ENCODE data around the gene DNAJC18. TPM values are rescaled to one million over a fixed set of nuclear protein-coding genes. Genes with fewer than 3 reads are reported as not detected.

Gene DNAJC18
- polyA plus RNA-seq, 1 donor from 2014 or later, result 5.1 TPM

DNA sequence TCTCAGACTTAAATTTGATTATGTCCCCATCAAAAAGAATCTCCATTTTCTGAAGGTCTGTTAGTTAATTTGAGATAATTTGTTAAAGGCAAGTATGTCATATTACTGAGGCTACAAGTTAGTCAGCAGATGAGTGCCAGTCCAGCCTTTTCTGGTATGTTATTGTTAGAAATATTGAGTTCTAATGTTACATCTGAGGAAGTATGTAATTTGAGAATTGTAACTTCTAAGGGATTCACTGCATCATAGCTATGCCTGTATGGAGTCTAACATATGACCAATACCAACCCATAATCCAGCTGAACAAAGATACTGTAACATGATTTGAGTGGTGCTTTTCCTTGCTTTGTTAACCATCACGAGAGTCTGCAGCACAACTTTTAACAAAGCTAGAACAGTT is 70.1 kb downstream of the DNAJC18 start:
- Mint-ChIP-seq H3K27me3 (no peaks in the 10 kb centered on the region), H3K27ac (no peak overlapping the region), H3K36me3 (peaks cover 6% of the 10 kb centered on the region), H3K9me3 (no peaks in the 10 kb centered on the region), H3K4me1 (peaks cover 0 to 3% (median 1%) of the 10 kb centered on the region in 3 donors), H3K4me3 (no peak overlapping the region)

DNA sequence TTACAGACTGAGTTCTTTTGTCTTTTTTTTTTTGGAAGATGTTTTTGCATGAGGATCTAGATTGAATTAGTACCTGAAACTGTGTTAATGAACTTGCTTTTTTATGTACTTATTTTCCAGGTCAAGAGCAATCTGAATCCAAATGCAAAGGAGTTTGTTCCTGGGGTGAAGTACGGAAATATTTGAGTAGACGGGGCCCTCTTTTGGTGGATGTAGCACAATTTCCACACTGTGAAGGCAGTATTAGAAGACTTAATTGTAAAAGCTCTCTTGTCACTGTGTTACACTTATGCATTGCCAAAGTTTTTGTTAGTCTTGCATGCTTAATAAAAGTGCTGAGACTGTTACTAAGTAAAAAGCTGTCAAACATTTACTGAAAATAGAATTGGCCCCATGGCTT is 70.7 kb downstream of the DNAJC18 start:
- Mint-ChIP-seq H3K4me1 (peaks cover 0 to 6% (median 1%) of the 10 kb centered on the region in 3 donors), H3K27ac (peak overlapping the region in 1 of 3 donors; percentile 55), H3K27me3 (no peaks in the 10 kb centered on the region), H3K4me3 (no peak overlapping the region), H3K9me3 (no peaks in the 10 kb centered on the region), H3K36me3 (peaks cover 6% of the 10 kb centered on the region)

DNA sequence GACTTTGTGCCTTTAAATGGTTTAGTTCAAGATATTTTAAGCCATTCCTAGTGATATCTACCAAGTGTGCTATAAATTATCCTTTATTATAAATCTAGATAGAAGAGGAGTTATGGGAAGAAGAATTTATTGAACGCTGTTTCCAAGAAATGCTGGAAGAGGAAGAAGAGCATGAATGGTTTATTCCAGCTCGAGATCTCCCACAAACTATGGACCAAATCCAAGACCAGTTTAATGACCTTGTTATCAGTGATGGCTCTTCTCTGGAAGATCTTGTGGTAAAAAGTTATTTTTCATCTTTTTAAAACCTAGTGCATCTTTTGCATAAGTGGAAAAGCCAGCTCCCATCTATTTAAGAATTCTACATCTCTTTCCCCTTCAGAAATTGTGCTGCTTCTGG is 74.9 kb downstream of the DNAJC18 start:
- Mint-ChIP-seq H3K36me3 (peaks cover 2% of the 10 kb centered on the region), H3K27me3 (no peaks in the 10 kb centered on the region), H3K27ac (peak overlapping the region in 1 of 3 donors; percentile 41), H3K4me1 (peaks cover 4 to 7% (median 4%) of the 10 kb centered on the region in 3 donors), H3K4me3 (no peak overlapping the region), H3K9me3 (no peaks in the 10 kb centered on the region)

DNA sequence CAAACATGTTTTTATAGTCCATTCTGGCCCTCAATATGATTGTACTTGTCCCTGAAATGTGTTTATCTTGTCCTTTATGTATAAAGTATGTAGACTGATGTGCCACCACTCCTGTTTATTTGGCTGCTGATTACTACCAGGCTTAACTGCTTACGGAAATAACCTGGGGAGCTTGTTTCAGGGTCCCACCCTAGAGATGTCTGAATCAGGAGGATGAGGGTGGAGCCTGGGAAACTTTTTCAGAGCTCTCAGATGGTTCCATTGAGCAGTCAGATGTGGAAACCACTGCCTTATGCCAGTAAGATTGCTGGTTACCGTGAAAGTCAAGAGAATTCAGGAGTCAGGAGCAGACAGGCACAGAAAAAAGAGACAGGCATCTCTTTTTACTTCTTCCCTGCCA is 75.4 kb downstream of the DNAJC18 start:
- Mint-ChIP-seq H3K4me3 (no peak overlapping the region), H3K4me1 (peaks cover 4 to 7% (median 4%) of the 10 kb centered on the region in 3 donors), H3K27me3 (no peaks in the 10 kb centered on the region), H3K27ac (peak overlapping the region in 1 of 3 donors; percentile 80), H3K9me3 (no peaks in the 10 kb centered on the region), H3K36me3 (peaks cover 2% of the 10 kb centered on the region)

DNA sequence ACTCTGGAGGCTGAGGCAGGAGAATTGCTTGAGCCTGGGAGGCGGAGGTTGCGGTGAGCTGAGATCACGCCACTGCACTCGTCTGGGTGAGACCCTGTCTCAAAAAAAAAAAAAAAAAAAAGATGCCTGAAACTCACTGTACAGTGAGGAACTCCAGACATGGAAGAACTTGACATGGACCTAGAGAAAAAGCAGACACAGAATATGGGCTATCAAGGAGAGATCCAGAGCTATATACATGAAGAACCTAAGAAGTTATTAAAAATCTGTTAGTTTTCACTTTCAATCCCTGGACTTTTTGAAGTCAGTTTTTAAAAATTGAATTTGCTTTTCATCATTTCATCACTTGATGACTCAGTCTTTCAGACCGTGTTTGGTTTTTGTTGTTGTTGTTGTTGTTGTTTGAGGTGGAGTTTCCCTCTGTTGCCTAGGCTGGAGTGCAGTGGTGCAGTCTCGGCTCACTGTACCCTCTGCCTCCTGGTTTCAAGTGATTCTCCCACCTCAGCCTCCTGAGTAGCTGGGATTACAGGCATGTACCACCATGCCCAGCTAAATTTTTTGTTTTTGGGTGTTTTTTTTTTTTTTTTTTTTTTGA is 77.4 kb downstream of the DNAJC18 start:
- no peak overlapping the region for H3K4me3 Mint-ChIP-seq
- no peaks in the 10 kb centered on the region for H3K9me3 Mint-ChIP-seq
- H3K27ac Mint-ChIP-seq, result peak overlapping the region in 1 of 3 donors; percentile 53
- H3K4me1 Mint-ChIP-seq, result peaks cover 9 to 14% (median 12%) of the 10 kb centered on the region in 3 donors
- H3K27me3 Mint-ChIP-seq, result no peaks in the 10 kb centered on the region
- peaks cover 2% of the 10 kb centered on the region for H3K36me3 Mint-ChIP-seq

DNA sequence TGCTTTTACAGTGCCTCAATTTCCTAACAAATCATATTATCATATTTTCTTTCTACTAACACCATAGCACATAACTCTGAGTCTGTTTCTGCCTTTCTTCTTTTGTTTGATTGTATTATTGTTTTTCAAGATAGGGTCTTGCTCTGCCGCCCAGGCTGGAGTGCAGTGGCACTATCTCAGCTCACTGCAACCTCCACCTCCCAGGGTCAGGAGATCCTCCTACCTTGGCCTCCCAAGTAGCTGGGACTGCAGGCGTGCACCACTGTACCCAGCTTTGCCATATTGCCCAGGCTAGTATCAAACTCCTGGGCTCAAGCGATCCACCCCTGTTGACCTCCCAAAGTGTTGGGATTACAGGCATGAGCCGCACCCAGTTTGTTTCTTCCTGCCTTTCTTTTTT is 78.9 kb downstream of the DNAJC18 start:
- Mint-ChIP-seq H3K9me3 (no peaks in the 10 kb centered on the region), H3K36me3 (peaks cover 2% of the 10 kb centered on the region), H3K27me3 (no peaks in the 10 kb centered on the region), H3K4me3 (peak overlapping the region in 1 of 4 donors; percentile 6), H3K4me1 (peaks cover 10 to 15% (median 14%) of the 10 kb centered on the region in 3 donors), H3K27ac (no peak overlapping the region)

Other genes with a start within 250 kb of the DNAJC18 start
- gene SIL1, start 241.2 kb downstream of the DNAJC18 start, polyA plus RNA-seq, result 17.9 TPM
- gene MATR3, start 145.8 kb downstream of the DNAJC18 start, polyA plus RNA-seq, result 346 TPM
- gene PAIP2, start 97.7 kb downstream of the DNAJC18 start, polyA plus RNA-seq, result 240 TPM
- gene SLC23A1, start 56.2 kb downstream of the DNAJC18 start, polyA plus RNA-seq, result not detected
- 193 TPM for gene MZB1, start 49.6 kb downstream of the DNAJC18 start, polyA plus RNA-seq
- gene PROB1, start 44.4 kb downstream of the DNAJC18 start, polyA plus RNA-seq, result 1.5 TPM
- gene SPATA24, start 35.4 kb downstream of the DNAJC18 start, polyA plus RNA-seq, result 4.7 TPM
- not detected for gene ECSCR, start 23.2 kb upstream of the DNAJC18 start, polyA plus RNA-seq
- not detected for gene SMIM33, start 31.5 kb upstream of the DNAJC18 start, polyA plus RNA-seq
- gene STING1, start 43.2 kb upstream of the DNAJC18 start, polyA plus RNA-seq, result 3.8 TPM
- 313 TPM for gene UBE2D2, start 121.8 kb upstream of the DNAJC18 start, polyA plus RNA-seq
- gene CXXC5, start 208.8 kb upstream of the DNAJC18 start, polyA plus RNA-seq, result 447 TPM